Heart left ventricle (tissue), 16 donors: ENCODE data around the gene PADI1. TPM values are rescaled to one million over a fixed set of nuclear protein-coding genes. Genes with fewer than 3 reads are reported as not detected.

Source experiments
- ATAC-seq, 4 donors: fragments of 200-7000 bp; cut with Tn5 transposase; one replicate each; pipeline ENCODE4 v1.9.1; 2020 to 2022; ENCODE audit warnings: moderate library complexity in 4 of 4, mild to moderate bottlenecking in 3 of 4, moderate number of reproducible peaks in 1 of 4
- DNase-seq, 5 donors: peaks; one replicate each; pipeline ENCODE4 v3.0.0-alpha.2; 2020
- H3K27ac ChIP-seq, 12 donors: fragments of 200-600 bp; sonication (generic) in 4 of 12; one replicate each; pipeline versions ENCODE4 v1.5.0 to v1.8.0; 2016 to 2022; ENCODE audit warnings: mild to moderate bottlenecking in 2 of 12
- H3K27me3 ChIP-seq, 9 donors: fragments of 200-600 bp; sonication (generic) in 2 of 9; one replicate each; pipeline versions ENCODE4 v1.5.1 to v1.8.0; 2016 to 2022; ENCODE audit warnings: mild to moderate bottlenecking in 3 of 9
- H3K36me3 ChIP-seq, 9 donors: fragments of 200-600 bp; sonication (generic) in 2 of 9; one replicate each; pipeline versions ENCODE4 v1.5.0 to v1.8.0; 2018 to 2022; ENCODE audit warnings: mild to moderate bottlenecking in 2 of 9
- H3K4me1 ChIP-seq, 12 donors: fragments of 200-600 bp; sonication (generic) in 4 of 12; one replicate each; pipeline versions ENCODE4 v1.5.0 to v1.8.0; 2016 to 2022; ENCODE audit warnings: mild to moderate bottlenecking in 3 of 12
- H3K4me3 ChIP-seq, 12 donors: fragments of 200-600 bp; sonication (generic) in 4 of 12; one replicate each; pipeline versions ENCODE4 v1.5.0 to v1.8.0; 2017 to 2022; ENCODE audit warnings: mild to moderate bottlenecking in 9 of 12, moderate library complexity in 4 of 12
- H3K9me3 ChIP-seq, 12 donors: fragments of 200-600 bp; sonication (generic) in 4 of 12; one replicate each; pipeline versions ENCODE4 v1.5.0 to v1.8.0; 2016 to 2022; ENCODE audit warnings: mild to moderate bottlenecking in 1 of 12
- POLR2A ChIP-seq, 2 donors: fragments of 450-650 bp; IDR thresholded peaks; one replicate each; pipeline ENCODE4 v1.6.1; 2017; ENCODE audit warnings: antibody characterized with exemption in 2 of 2, mild to moderate bottlenecking in 2 of 2, moderate library complexity in 2 of 2
- WGBS, 4 donors: extraction: QIAGEN DNeasy Blood & Tissue Kit in 2 of 4; methylation state at CpG; one replicate each; pipeline versions ENCODE4 v1.1.5 to v1.1.7; 2013 to 2018; 5-methylcytosine and 5-hydroxymethylcytosine counted together
- intact Hi-C, 10 donors: fragments of 100-400 bp; cut with DNase I; formaldehyde crosslinking; loops; one replicate each; pipeline versions ENCODE4 v1.11.1 to v1.14.2; 2022
- polyA plus RNA-seq, 2 donors: library from polyadenylated mRNA; stranded (reverse); fragments of 200-250 nt; gene quantifications; one replicate each; pipeline ENCODE4 v1.2.3, GENCODE V29; 2013
- total RNA-seq, 9 donors: library from RNA; depleted of rRNA in 2 of 9; stranded (reverse); fragments of >200 nt in 2 of 9; fragmentation: NEBNext Ultra II Directional in 3 of 9; extraction: Animal tissue kit (Norgen Biotek cat#: 25700) in 3 of 9; gene quantifications; one replicate each; pipeline versions ENCODE4 v1.1.0 to v1.2.4, GENCODE V29; 2016 to 2023
- TF ChIP-seq, protein P1 (sequence below), 12 donors: fragments of 200-600 bp; sonication (generic) in 4 of 12; IDR thresholded peaks; one replicate each; pipeline versions ENCODE4 v1.5.0 to v1.8.0; 2018 to 2022; ENCODE audit warnings: antibody characterized with exemption in 12 of 12, mild to moderate bottlenecking in 5 of 12
- donor health status: ischemic (EF 13 %, LVEDD 7.1; RV severe dilation, severe dysfunction).
- donor health status: healthy with polysubstance abuse.
- donor health status: DM: no; HTN: yes; CAD: no.
- donor health status: DM: no; HTN: no; CAD: no.
- donor health status: ischemic (EF 25% LVEDD 6.9; RV normal size, moderate dysfunction).
- donor health status: ischemic (EF 25% LVEDD 5.7; RV mildly dilated, moderate dysfunction).
- donor health status: healthy.
- donor health status: DM: yes; HTN: yes; CAD: no.
- donor health status: ischemic (EF 35%, LVEDD 5.7; RV mildly dilated, moderate dysfunction).
- donor health status: nonischemic (EF 11% LVEDD 7.7; RV severe dilation, severe dysfunction).
- donor health status: DM: yes; HTN: yes; CAD: no.
- donor health status: PGD.
- donor health status: ischemic (EF 29% LVEDD 5.4; RV normal size, mild dysfunction).
- donor health status: nonischemic (EF 23%, LVEDD 6.1; RV moderate dilation, normal function).

Gene PADI1
- total and polyA plus RNA-seq, 11 donors = 0.04 TPM; not detected in 10

DNA sequence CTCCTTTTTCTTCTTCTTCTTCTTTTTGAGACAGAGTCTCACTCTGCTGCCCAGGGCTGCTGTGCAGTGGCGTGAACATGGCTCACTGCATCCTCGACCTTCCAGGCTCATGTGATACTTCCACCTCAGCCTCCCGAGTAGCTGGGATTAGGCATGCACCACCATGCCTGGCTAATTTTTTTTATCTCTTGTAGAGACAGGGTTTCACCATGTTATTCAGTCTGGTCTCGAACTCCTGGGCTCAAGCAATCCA lies 13.0 kb upstream of the PADI1 start:
- ATAC-seq (no peak), DNase-seq (no peak)
- Histone ChIP-seq H3K27me3 (peaks cover 0 to 22% (median 0%) of the 10 kb centered on the region in 9 donors), H3K36me3 (no peaks in the 10 kb centered on the region), H3K27ac (no peak overlapping the region), H3K4me1 (no peaks in the 10 kb centered on the region), H3K9me3 (peaks cover 0 to 14% (median 7%) of the 10 kb centered on the region in 12 donors), H3K4me3 (no peak overlapping the region)
- intact Hi-C loops = no loop called here
- 77 to 82% (median 81%) methylated on average over 4 of the region's 4 CpGs for WGBS, 4 donors
- TF ChIP-seq POLR2A (IDR thresholded peaks at IDR 0.05) = no peak
- TF ChIP-seq, protein P1, sequence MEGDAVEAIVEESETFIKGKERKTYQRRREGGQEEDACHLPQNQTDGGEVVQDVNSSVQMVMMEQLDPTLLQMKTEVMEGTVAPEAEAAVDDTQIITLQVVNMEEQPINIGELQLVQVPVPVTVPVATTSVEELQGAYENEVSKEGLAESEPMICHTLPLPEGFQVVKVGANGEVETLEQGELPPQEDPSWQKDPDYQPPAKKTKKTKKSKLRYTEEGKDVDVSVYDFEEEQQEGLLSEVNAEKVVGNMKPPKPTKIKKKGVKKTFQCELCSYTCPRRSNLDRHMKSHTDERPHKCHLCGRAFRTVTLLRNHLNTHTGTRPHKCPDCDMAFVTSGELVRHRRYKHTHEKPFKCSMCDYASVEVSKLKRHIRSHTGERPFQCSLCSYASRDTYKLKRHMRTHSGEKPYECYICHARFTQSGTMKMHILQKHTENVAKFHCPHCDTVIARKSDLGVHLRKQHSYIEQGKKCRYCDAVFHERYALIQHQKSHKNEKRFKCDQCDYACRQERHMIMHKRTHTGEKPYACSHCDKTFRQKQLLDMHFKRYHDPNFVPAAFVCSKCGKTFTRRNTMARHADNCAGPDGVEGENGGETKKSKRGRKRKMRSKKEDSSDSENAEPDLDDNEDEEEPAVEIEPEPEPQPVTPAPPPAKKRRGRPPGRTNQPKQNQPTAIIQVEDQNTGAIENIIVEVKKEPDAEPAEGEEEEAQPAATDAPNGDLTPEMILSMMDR (IDR thresholded peaks at IDR 0.05) = no peak

DNA sequence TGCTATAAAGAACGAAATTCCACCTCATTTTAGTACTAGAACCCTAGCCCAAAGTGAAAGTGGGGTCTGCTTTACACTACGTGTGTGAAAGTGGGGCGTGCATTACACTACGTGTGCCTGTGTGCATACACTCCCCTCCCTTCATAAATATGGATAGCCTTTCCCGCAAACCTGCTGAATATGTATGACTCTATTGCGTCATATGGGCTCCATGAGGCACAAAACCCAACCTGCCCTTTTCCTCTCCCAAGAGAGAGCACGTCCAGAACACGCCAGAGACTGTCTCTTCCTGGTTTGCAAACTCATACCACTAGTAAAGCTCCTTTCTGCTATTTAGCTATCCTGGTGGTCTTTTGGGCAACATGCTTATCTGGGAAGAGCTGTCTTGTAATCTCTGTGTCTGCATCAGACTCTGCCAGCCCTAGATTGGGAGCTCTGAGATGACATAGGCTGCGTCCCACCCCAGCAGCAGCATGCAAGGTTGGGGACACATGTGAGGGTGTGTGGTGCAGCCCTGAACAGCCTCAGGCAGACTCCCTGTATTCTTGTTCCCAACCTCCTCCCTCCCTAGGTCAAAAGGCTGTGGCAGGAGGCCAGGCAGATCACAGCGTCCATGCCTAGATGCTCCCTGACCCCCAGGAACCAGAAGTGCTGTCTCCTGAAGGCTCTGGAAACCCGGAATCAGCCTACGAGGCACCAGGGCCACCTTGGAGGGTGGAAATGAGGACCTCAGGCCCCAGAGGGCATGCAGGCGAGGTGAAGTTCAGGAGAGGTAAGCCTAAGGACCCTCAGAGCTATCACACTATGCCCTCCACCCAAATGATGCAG lies 12.3 kb upstream of the PADI1 start:
- no peak for ATAC-seq
- 66 to 77% (median 74%) methylated on average over 13 of the region's 13 CpGs for WGBS, 4 donors
- H3K4me1 ChIP-seq = no peaks in the 10 kb centered on the region
- H3K9me3 ChIP-seq = peaks cover 0 to 14% (median 7%) of the 10 kb centered on the region in 12 donors
- intact Hi-C loops = no loop called here
- no peak for DNase-seq
- peaks cover 0 to 22% (median 0%) of the 10 kb centered on the region in 9 donors for H3K27me3 ChIP-seq
- TF ChIP-seq, protein P1 (IDR thresholded peaks at IDR 0.05) = no peak
- TF ChIP-seq POLR2A (IDR thresholded peaks at IDR 0.05) = no peak
- H3K36me3 ChIP-seq = no peaks in the 10 kb centered on the region
- H3K27ac ChIP-seq = no peak overlapping the region
- H3K4me3 ChIP-seq = no peak overlapping the region

DNA sequence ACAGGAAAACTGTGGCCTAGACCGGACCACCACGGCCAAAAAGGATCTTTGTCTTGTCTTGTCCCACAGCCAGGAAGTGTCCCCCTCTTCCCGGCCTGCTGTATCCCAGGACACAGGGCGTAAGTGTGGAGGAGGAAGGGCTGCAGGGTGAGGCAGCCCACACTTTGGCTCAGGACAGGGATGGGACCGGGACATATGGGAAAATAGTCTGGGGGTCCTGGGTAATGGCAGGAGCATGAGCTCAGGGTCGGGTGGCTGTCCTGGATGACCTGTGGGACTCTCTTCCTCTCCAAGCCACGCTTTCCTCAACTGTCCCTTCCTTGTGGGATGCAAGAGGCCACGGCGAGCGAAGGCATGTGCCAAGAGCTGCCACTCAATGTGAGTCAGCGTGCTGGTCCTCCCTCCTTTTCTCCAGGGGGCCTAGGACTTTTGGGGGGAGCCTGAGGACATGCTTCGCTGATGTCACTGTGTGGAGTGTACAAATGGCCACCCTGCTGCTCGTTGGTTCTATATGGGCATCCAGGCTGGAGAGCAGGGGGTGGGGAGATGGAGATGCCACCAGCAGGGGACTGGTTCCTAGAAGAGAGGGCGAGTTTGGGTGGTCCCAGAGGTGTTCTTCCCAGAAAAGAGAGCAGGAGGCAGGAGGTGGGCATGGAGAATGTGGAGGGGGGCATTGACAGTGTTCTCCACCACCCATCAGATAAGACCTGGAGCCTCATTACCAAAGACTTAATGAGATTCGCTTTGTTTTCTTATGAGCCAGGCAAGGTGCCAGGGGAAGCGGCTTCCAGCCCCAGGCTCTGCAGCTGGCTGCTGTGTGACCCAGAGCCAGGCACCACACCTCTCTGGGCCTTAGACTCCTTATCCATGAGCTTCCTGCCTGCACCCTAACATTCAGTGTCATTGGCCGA lies 11.5 kb upstream of the PADI1 start:
- no peak overlapping the region for H3K4me3 ChIP-seq
- intact Hi-C loops = no loop called here
- 60 to 70% (median 67%) methylated on average over 15 to 17 of the region's 17 CpGs for WGBS, 4 donors
- DNase-seq (peak in 1 of 5 donors; percentile 30), ATAC-seq (no peak)
- peaks cover 0 to 9% (median 3%) of the 10 kb centered on the region in 12 donors for H3K9me3 ChIP-seq
- peaks cover 0 to 28% (median 0%) of the 10 kb centered on the region in 9 donors for H3K27me3 ChIP-seq
- TF ChIP-seq, protein P1 (IDR thresholded peaks at IDR 0.05) = no peak
- TF ChIP-seq POLR2A (IDR thresholded peaks at IDR 0.05) = no peak
- no peaks in the 10 kb centered on the region for H3K36me3 ChIP-seq
- no peaks in the 10 kb centered on the region for H3K4me1 ChIP-seq
- no peak overlapping the region for H3K27ac ChIP-seq

DNA sequence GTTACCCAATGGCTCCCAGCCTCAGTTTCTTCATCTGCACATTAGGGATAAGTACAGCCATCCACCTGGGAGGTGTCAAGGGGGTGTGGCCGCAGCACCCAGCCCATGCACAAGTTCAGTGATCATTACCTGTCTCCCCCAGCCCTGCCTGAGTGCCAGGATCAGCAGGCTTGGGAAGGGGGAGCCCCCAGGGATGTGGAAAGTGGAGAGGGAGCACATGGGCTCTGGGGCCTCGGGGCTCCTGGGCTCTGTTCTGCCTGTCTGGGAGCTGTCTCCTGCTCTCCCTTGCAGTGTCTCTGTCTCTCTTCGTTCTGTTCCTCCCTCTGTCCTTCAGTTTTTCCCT lies 10.8 kb upstream of the PADI1 start:
- H3K4me1 ChIP-seq = no peaks in the 10 kb centered on the region
- ATAC-seq = no peak
- 55 to 66% (median 58%) methylated on average over 3 of the region's 3 CpGs for WGBS, 4 donors
- DNase-seq = no peak
- intact Hi-C loops = no loop called here
- no peak for TF ChIP-seq POLR2A (IDR thresholded peaks at IDR 0.05)
- TF ChIP-seq, protein P1 (IDR thresholded peaks at IDR 0.05) = no peak
- H3K27ac ChIP-seq = no peak overlapping the region
- no peaks in the 10 kb centered on the region for H3K36me3 ChIP-seq
- peaks cover 0 to 2% (median 0%) of the 10 kb centered on the region in 12 donors for H3K9me3 ChIP-seq
- no peak overlapping the region for H3K4me3 ChIP-seq
- peaks cover 0 to 34% (median 4%) of the 10 kb centered on the region in 9 donors for H3K27me3 ChIP-seq
